Right lobe of liver (tissue), 6 donors: ENCODE measurements around the gene CD109. TPM values are rescaled to one million over a fixed set of nuclear protein-coding genes. Genes with fewer than 3 reads are reported as not detected.

ENCODE experiments used
- ATAC-seq, 4 donors: fragments of 200-7000 bp; cut with Tn5 transposase; one replicate each; pipeline ENCODE4 v1.9.1; 2020; ENCODE audit warnings: mild to moderate bottlenecking in 4 of 4, moderate library complexity in 4 of 4
- DNase-seq, 3 donors: peaks; one replicate each; pipeline ENCODE4 v3.0.0-alpha.2; 2020
- H3K27ac ChIP-seq, 3 donors: fragments of 200-600 bp; one replicate each; pipeline ENCODE4 v1.8.0; 2022
- H3K27me3 ChIP-seq, 2 donors: fragments of 200-600 bp; one replicate each; pipeline ENCODE4 v1.8.0; 2022
- H3K36me3 ChIP-seq, 4 donors: fragments of 200-600 bp; sonication (generic) in 1 of 4; one replicate each; pipeline versions ENCODE4 v1.5.1 to v1.8.0; 2017 to 2022; ENCODE audit warnings: control low read depth in 1 of 4
- H3K4me1 ChIP-seq, 4 donors: fragments of 200-600 bp; sonication (generic) in 1 of 4; one replicate each; pipeline versions ENCODE4 v1.5.1 to v1.8.0; 2017 to 2022; ENCODE audit warnings: control low read depth in 1 of 4
- H3K4me3 ChIP-seq, 3 donors: fragments of 200-600 bp; one replicate each; pipeline ENCODE4 v1.8.0; 2022
- H3K9me3 ChIP-seq, 4 donors: fragments of 200-600 bp; sonication (generic) in 1 of 4; one replicate each; pipeline versions ENCODE4 v1.5.1 to v1.8.0; 2017 to 2022; ENCODE audit warnings: control low read depth in 1 of 4
- CTCF ChIP-seq, 4 donors: fragments of 200-600 bp in 3 of 4; fragments of 450-650 bp in 1 of 4; IDR thresholded peaks; one replicate each; pipeline versions ENCODE4 v1.5.1 to v1.8.0; 2016 to 2022; ENCODE audit warnings: antibody characterized with exemption in 4 of 4, mild to moderate bottlenecking in 2 of 4
- POLR2A ChIP-seq: fragments of 450-650 bp; IDR thresholded peaks from one replicate; pipeline ENCODE4 v1.6.1; 2017; ENCODE audit warnings: antibody characterized with exemption, mild to moderate bottlenecking
- WGBS: methylation state at CpG from one replicate; pipeline ENCODE4 v1.1.6; 2018; ENCODE audit warnings: low coverage, low lambda C conversion rate; ENCODE audit not compliant: insufficient coverage; ENCODE audit errors: missing lambda C conversion rate; 5-methylcytosine and 5-hydroxymethylcytosine counted together
- intact Hi-C, 2 donors: fragments of 100-400 bp; cut with DNase I; formaldehyde crosslinking; loops; one replicate each; pipeline versions ENCODE4 v1.11.2 to v1.14.1; 2022
- total RNA-seq, 6 experiments: library from RNA; depleted of rRNA in 2 of 6; stranded (reverse); fragments of >200 nt in 2 of 6; fragmentation: NEBNext Ultra II Directional in 3 of 6; extraction: Animal tissue kit (Norgen Biotek cat#: 25700) in 3 of 6; gene quantifications; one replicate each; pipeline versions ENCODE4 v1.1.0 to v1.2.4, GENCODE V29; 2016 to 2023
- donor health status: DM: no; HTN: yes; CAD: no.
- donor health status: DM: no; HTN: no; CAD: no.
- donor health status: DM: no; HTN: no; CAD: no.
- donor health status: DM: no; HTN: yes; CAD: no.
- donor health status: DM: no; HTN: yes; CAD: no.

The CD109 gene
- total RNA-seq, 6 experiments from 2014 or later = 0.35 to 8.4 (median 2.8) TPM

GRCh38 chr6:73734832-73735453 is 38.9 kb downstream of the CD109 start:
- intact Hi-C loops = no loop called here
- H3K27me3 ChIP-seq = no peaks in the 10 kb centered on the region
- H3K27ac ChIP-seq = no peak overlapping the region
- H3K4me1 ChIP-seq = no peaks in the 10 kb centered on the region
- H3K9me3 ChIP-seq = no peaks in the 10 kb centered on the region
- 45% methylated on average over 2 of the region's 2 CpGs for WGBS
- no peak overlapping the region for H3K4me3 ChIP-seq
- DNase-seq (no peak), ATAC-seq (no peak)
- TF ChIP-seq POLR2A (no peak), CTCF (IDR thresholded peaks at IDR 0.05) (no peak)
- no peaks in the 10 kb centered on the region for H3K36me3 ChIP-seq

DNA sequence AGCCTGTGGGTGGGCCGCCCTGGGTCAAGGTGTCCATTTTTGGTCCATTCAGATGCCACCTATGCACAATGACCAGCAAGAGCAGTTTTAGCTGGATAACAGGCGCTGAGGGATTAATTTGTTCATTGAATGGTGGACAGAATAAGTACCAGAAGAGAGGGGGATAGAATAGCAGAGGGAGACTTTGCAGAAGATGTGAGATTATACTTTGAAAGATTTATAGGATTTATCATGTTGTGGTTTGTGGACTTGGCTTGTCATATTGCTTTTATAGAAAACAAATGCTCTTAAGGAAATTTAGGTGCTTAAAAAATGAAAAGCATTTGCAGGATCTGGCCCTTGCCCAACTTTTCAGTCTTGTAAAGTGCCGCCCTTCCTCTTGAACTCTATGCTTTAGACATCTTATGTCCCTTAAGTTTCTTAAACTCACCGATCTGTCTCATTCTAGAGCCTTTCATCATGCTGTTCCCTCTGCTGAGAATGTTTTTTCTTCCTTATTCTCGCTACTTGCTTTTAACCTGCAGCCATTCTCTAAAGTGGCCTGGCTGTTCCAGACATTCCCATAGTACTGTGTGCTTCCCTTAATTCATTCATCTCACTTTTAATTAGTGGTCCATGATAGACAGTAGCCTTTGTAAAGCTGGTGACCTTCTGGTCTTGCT is 42.5 kb downstream of the CD109 start:
- WGBS = 67% methylated on average over 5 of the region's 5 CpGs
- no peaks in the 10 kb centered on the region for H3K4me1 ChIP-seq
- no peak for DNase-seq
- no peaks in the 10 kb centered on the region for H3K9me3 ChIP-seq
- no peak for ATAC-seq
- intact Hi-C loops = no loop called here
- no peak overlapping the region for H3K27ac ChIP-seq
- no peak for TF ChIP-seq CTCF (IDR thresholded peaks at IDR 0.05)
- no peak for TF ChIP-seq POLR2A
- H3K4me3 ChIP-seq = no peak overlapping the region
- H3K36me3 ChIP-seq = no peaks in the 10 kb centered on the region
- no peaks in the 10 kb centered on the region for H3K27me3 ChIP-seq

DNA sequence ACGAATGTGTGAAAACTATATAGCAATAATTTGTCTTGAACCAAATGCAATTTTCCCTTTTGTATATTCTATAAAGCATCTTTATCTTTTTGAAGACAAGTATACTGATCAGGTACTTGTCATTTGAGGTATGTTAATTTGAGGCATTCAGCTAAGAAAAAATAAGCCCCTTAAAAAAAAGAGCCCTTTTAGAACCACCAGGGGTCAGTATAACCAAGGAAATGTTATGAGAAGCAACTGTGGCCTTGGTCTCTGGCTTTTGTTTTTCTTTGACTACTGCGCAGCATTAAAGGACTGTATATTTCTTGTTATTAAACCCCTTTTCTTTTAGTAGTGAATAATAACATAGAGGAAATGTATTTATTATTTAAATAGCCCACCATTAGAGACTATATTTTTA is 43.1 kb downstream of the CD109 start:
- no peak overlapping the region for H3K27ac ChIP-seq
- H3K27me3 ChIP-seq = no peaks in the 10 kb centered on the region
- TF ChIP-seq CTCF (IDR thresholded peaks at IDR 0.05) (peak; percentile 74 to 86 (median 78)), POLR2A (no peak)
- no peak overlapping the region for H3K4me3 ChIP-seq
- ATAC-seq (peak; percentile 82 to 92 (median 90)), DNase-seq (no peak)
- H3K36me3 ChIP-seq = no peaks in the 10 kb centered on the region
- intact Hi-C loops = no loop called here
- no peaks in the 10 kb centered on the region for H3K4me1 ChIP-seq
- no peaks in the 10 kb centered on the region for H3K9me3 ChIP-seq
- 43% methylated on average over 2 of the region's 2 CpGs for WGBS

DNA sequence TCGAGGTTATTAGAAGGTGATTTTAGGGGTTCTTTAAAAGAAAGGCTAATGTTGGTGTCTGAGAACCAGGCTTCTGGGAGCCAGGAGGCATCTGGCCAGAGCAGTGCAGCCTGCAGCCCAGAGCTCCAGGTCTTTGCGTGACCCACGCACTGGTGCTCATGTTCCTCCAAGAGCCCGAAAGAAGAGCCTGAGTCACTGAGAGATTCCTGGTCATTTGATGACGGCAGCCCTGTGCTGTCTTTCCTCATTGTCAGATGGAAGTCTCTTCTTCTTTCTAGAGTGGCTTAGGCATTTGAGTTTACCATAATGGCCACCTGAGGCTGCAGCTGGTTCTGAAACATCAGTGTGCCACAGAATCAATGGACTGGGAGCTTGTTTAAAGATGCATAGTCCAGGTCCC is 46.4 kb downstream of the CD109 start:
- intact Hi-C loops = no loop called here
- Histone ChIP-seq H3K36me3 (no peaks in the 10 kb centered on the region), H3K27me3 (no peaks in the 10 kb centered on the region), H3K27ac (no peak overlapping the region), H3K9me3 (no peaks in the 10 kb centered on the region), H3K4me3 (no peak overlapping the region), H3K4me1 (no peaks in the 10 kb centered on the region)
- WGBS = 50% methylated on average over 1 of the region's 5 CpGs
- no peak for DNase-seq
- no peak for ATAC-seq
- TF ChIP-seq POLR2A (no peak), CTCF (IDR thresholded peaks at IDR 0.05) (no peak)
